ENCODE data around the gene TMEM175.

Gene TMEM175

GRCh38 chr4:889516-889915, 42.7 kb upstream of the TMEM175 start:
- Histone ChIP-seq H3K4me3 (ENCODE audit: low read length) (no peak overlapping the region), H3K36me3 (ENCODE audit: control insufficient read depth, low read length) (peaks cover 34% of the 10 kb centered on the region), H3K4me2 (ENCODE audit: low read length) (no peak overlapping the region), H4K20me1 (ENCODE audit: control insufficient read depth, insufficient read depth, low read depth, low read length) (no peaks in the 10 kb centered on the region), H3K79me2 (ENCODE audit: control insufficient read depth, low read length) (no peaks in the 10 kb centered on the region), H3K4me1 (ENCODE audit: control insufficient read depth, low read length) (no peaks in the 10 kb centered on the region), H3K27me3 (ENCODE audit: control insufficient read depth, low read length) (no peaks in the 10 kb centered on the region), H3F3A (ENCODE audit: control insufficient read depth, insufficient read depth) (no peaks in the 10 kb centered on the region), H3K9me3 (ENCODE audit: control insufficient read depth, insufficient read depth, low read length) (peaks cover 9% of the 10 kb centered on the region; the same call in 1 of the 2 replicates), H3K27ac (ENCODE audit: low read depth, low read length) (no peak overlapping the region), H3K9me2 (replicated peaks; ENCODE audit: control insufficient read depth, low read length) (no peaks in the 10 kb centered on the region)
- TF ChIP-seq CTCF (IDR thresholded peaks at IDR 0.05; ENCODE audit: low read depth, low read length, poor library complexity, severe bottlenecking) (no peak), EZH2phosphoT487 (IDR thresholded peaks at IDR 0.05; ENCODE audit: borderline replicate concordance, low read length) (no peak)

- Histone ChIP-seq H3F3A (ENCODE audit: control insufficient read depth, insufficient read depth) (no peaks in the 10 kb centered on the region), H3K9me2 (replicated peaks; ENCODE audit: control insufficient read depth, low read length) (no peaks in the 10 kb centered on the region), H3K27ac (ENCODE audit: low read depth, low read length) (no peak overlapping the region), H3K4me1 (ENCODE audit: control insufficient read depth, low read length) (no peaks in the 10 kb centered on the region), H3K36me3 (ENCODE audit: control insufficient read depth, low read length) (peaks cover 34% of the 10 kb centered on the region), H4K20me1 (ENCODE audit: control insufficient read depth, insufficient read depth, low read depth, low read length) (no peaks in the 10 kb centered on the region), H3K4me3 (ENCODE audit: low read length) (no peak overlapping the region), H3K9me3 (ENCODE audit: control insufficient read depth, insufficient read depth, low read length) (peaks cover 9% of the 10 kb centered on the region; the same call in 1 of the 2 replicates), H3K4me2 (ENCODE audit: low read length) (no peak overlapping the region), H3K79me2 (ENCODE audit: control insufficient read depth, low read length) (no peaks in the 10 kb centered on the region), H3K27me3 (ENCODE audit: control insufficient read depth, low read length) (no peaks in the 10 kb centered on the region)
- TF ChIP-seq CTCF (IDR thresholded peaks at IDR 0.05; ENCODE audit: low read depth, low read length, poor library complexity, severe bottlenecking) (no peak), EZH2phosphoT487 (IDR thresholded peaks at IDR 0.05; ENCODE audit: borderline replicate concordance, low read length) (no peak)
These were observed 42.1 kb upstream of the TMEM175 start for GRCh38 chr4:890036-890695.

- Histone ChIP-seq H3K4me1 (ENCODE audit: control insufficient read depth, low read length) (no peaks in the 10 kb centered on the region), H3K36me3 (ENCODE audit: control insufficient read depth, low read length) (peaks cover 35% of the 10 kb centered on the region), H3K27ac (ENCODE audit: low read depth, low read length) (no peak overlapping the region)
These were observed 40.5 kb upstream of the TMEM175 start for GRCh38 chr4:891747-892146.

More at GRCh38 chr4:891747-892146, 40.5 kb upstream of the TMEM175 start:
- H4K20me1 ChIP-seq (ENCODE audit: control insufficient read depth, insufficient read depth, low read depth, low read length) = no peaks in the 10 kb centered on the region
- no peak for TF ChIP-seq EZH2phosphoT487 (IDR thresholded peaks at IDR 0.05; ENCODE audit: borderline replicate concordance, low read length)
- peak; percentile 59 for TF ChIP-seq CTCF (IDR thresholded peaks at IDR 0.05; ENCODE audit: low read depth, low read length, poor library complexity, severe bottlenecking)
- H3K9me2 ChIP-seq (replicated peaks; ENCODE audit: control insufficient read depth, low read length) = no peaks in the 10 kb centered on the region
- H3K9me3 ChIP-seq (ENCODE audit: control insufficient read depth, insufficient read depth, low read length) = peaks cover 9% of the 10 kb centered on the region; the same call in 1 of the 2 replicates
- no peaks in the 10 kb centered on the region for H3K27me3 ChIP-seq (ENCODE audit: control insufficient read depth, low read length)
- H3K79me2 ChIP-seq (ENCODE audit: control insufficient read depth, low read length) = no peaks in the 10 kb centered on the region
- no peak overlapping the region for H3K4me2 ChIP-seq (ENCODE audit: low read length)
- no peak overlapping the region for H3K4me3 ChIP-seq (ENCODE audit: low read length)
- H3F3A ChIP-seq (ENCODE audit: control insufficient read depth, insufficient read depth) = no peaks in the 10 kb centered on the region
